K562 (cell line): ENCODE results near the gene NUP88. TPM values are rescaled to one million over a fixed set of nuclear protein-coding genes. Genes with fewer than 3 reads are reported as not detected.
A peak's percentile ranks its signal among the peaks of the same experiment; 100 is the strongest.

Source experiments
- CEBPG ChIP-seq, 3 experiments: fragments of 200-800 bp in 1 of 3; sonication (Bioruptor generic) in 1 of 3; sonication (generic) in 1 of 3; formaldehyde crosslinking in 1 of 3; IDR thresholded peaks in 2 of 3; conservative IDR thresholded peaks in 1 of 3; 2 replicates each; pipeline versions ENCODE4 v1.6.1 to v1.8.0; 2016 to 2022; ENCODE audit warnings: missing compliant biosample characterization in 2 of 3, missing genetic modification characterization in 2 of 3, mild to moderate bottlenecking in 1 of 3, missing genetic modification reagents in 1 of 3
- DACH1 ChIP-seq: fragments of 450-650 bp; IDR thresholded peaks from 2 replicates; pipeline ENCODE4 v1.6.1; 2018; ENCODE audit not compliant: partially characterized antibody
- ETV6 ChIP-seq, 3 experiments: fragments of 150-350 bp in 1 of 3; sonication (generic) in 1 of 3; formaldehyde crosslinking in 1 of 3; IDR thresholded peaks; 2 replicates each; pipeline versions ENCODE4 v1.6.1 to v1.8.0; 2014 to 2022; ENCODE audit warnings: borderline replicate concordance in 2 of 3, low read depth in 2 of 3, antibody characterized with exemption in 1 of 3, low read length in 1 of 3, mild to moderate bottlenecking in 1 of 3, missing genetic modification reagents in 1 of 3
- HDAC6 ChIP-seq: IDR thresholded peaks from 2 replicates; pipeline ENCODE4 v1.6.1; 2012; ENCODE audit warnings: low read depth, mild to moderate bottlenecking, control low read depth, inconsistent platforms, low read length, moderate library complexity
- JUNB ChIP-seq: fragments of 450-650 bp; formaldehyde crosslinking; conservative IDR thresholded peaks from 2 replicates; pipeline ENCODE4 v1.4.0; 2020; ENCODE audit warnings: mild to moderate bottlenecking
- KAT8 ChIP-seq: fragments of 450-650 bp; IDR thresholded peaks from 2 replicates; pipeline ENCODE4 v1.6.1; 2016; ENCODE audit warnings: low read depth, mild to moderate bottlenecking
- KDM5B ChIP-seq: fragments of 200-600 bp; sonication (generic); IDR thresholded peaks from 2 replicates; pipeline ENCODE4 v1.6.1; 2012; ENCODE audit warnings: low read depth, mild to moderate bottlenecking, moderate library complexity, low read length, control low read depth, inconsistent platforms; ENCODE audit not compliant: insufficient replicate concordance
- TFAM ChIP-seq: fragments of 250-450 bp; sonication (Bioruptor Pico); conservative IDR thresholded peaks from 2 replicates; pipeline ENCODE4 v1.5.0; 2021; ENCODE audit warnings: mild to moderate bottlenecking, moderate library complexity
- ZNF444 ChIP-seq: fragments of 250-450 bp; sonication (Bioruptor Pico); IDR thresholded peaks from 2 replicates; pipeline ENCODE4 v1.4.0; 2020; ENCODE audit warnings: mild to moderate bottlenecking, moderate library complexity
- polyA plus RNA-seq, 8 experiments: library from polyadenylated mRNA; depleted of rRNA in 4 of 8; stranded (reverse) in 5 of 8; unstranded in 3 of 8; fragments of >200 nt; fragmentation: Nextera tagmentation in 2 of 8; fragmentation: Illumina TruSeq in 1 of 8; extraction: Ambion mirVana in 2 of 8; extraction: Trizol in 1 of 8; gene quantifications; 2 replicates each; pipeline versions ENCODE4 v1.2.1 to v1.2.3, GENCODE V29; 2011 to 2014; ENCODE audit warnings: inconsistent platforms in 1 of 8, missing spikeins in 1 of 8
- total RNA-seq, 7 experiments: library from RNA; depleted of rRNA in 6 of 7; stranded (reverse); fragments of >200 nt in 6 of 7; fragmentation: Illumina TruSeq in 2 of 7; extraction: Trizol in 2 of 7; gene quantifications; 2 replicates each; pipeline versions ENCODE4 v1.2.1 to v1.2.3, GENCODE V29; 2011 to 2021; ENCODE audit warnings: low replicate concordance in 1 of 7
- TF ChIP-seq, protein P1 (sequence below): sonication (generic); formaldehyde crosslinking; IDR thresholded peaks from 2 replicates; pipeline ENCODE4 v1.8.1; 2023; ENCODE audit warnings: mild to moderate bottlenecking, missing genetic modification reagents, moderate library complexity
- TF ChIP-seq, protein P2 (sequence below): sonication (generic); formaldehyde crosslinking; IDR thresholded peaks from 2 replicates; pipeline ENCODE4 v1.9.0; 2022; ENCODE audit warnings: mild to moderate bottlenecking, missing genetic modification reagents
- TF ChIP-seq, protein P3 (sequence below), 2 experiments: fragments of 450-650 bp; conservative IDR thresholded peaks; 2 replicates each; pipeline ENCODE4 v1.6.1; 2017; ENCODE audit warnings: mild to moderate bottlenecking in 2 of 2, moderate library complexity in 2 of 2
- TF ChIP-seq, protein P4 (sequence below), 2 experiments: fragments of 450-650 bp in 1 of 2; sonication (generic) in 1 of 2; formaldehyde crosslinking in 1 of 2; IDR thresholded peaks; 2 replicates each; pipeline versions ENCODE4 v1.7.1 to v1.9.0; 2016 to 2022; ENCODE audit warnings: inconsistent platforms in 1 of 2, mild to moderate bottlenecking in 1 of 2, missing genetic modification reagents in 1 of 2

NUP88 gene
- total and polyA plus RNA-seq, 9 of the 15 experiments (the other 6 are each of a cell fraction or from before 2014, with no cell fraction given) = 59.9 to 160 (median 119) TPM

DNA sequence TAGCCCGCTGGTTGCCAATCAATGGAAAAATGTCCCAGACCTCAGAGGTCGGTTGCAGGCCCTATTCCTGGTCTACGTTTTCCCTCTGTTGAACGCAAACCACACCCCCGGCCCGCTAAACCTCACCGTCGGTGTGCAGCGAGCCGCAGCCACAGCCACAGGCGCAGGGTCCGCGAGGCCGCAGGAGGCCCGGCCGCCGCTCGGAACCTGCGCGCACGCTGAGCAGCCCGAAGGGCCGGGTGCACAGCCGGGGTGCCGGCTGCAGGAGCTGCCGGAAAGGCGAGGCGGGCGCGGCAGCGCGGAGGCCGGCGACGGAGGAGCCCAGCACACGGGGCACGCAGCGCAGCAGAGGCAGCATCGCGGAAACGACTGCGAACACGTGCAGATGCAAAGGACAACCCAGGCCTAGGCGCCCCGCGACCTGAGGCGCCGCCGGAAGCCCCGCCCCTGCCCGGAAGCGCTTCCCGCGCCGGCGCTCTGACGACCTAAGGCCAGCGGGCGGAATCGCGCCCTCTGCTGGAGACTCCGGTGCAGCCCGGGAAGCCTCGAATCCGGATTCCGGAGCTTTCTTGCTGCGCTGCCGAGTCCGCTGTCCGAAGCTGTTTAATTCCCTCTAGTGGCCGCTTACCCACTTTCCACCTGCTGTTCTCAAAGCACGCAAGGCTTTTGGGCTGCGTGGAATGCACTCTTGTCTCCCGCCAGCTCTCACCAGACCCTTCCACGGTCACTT lies 19.4 kb upstream of the NUP88 start, which contains the start of gene C1QBP (continued):
- TF ChIP-seq JUNB (no peak), ETV6 (IDR thresholded peaks at IDR 0.05; ENCODE audit: borderline replicate concordance in 1 of 2, low read depth in 2 of 2, low read length in 1 of 2) (no peak), ETV6 (CRISPR knock-in tag; IDR thresholded peaks at IDR 0.05; ENCODE audit: borderline replicate concordance) (no peak), CEBPG (CRISPR knock-in tag; IDR thresholded peaks at IDR 0.05) (no peak), CEBPG (tag; conservative IDR thresholded peaks at IDR 0.05 in 1 of 2, IDR thresholded peaks at IDR 0.05 in 1 of 2) (no peak), ZNF444 (no peak), KDM5B (peak; percentile 61), DACH1 (no peak), HDAC6 (no peak), KAT8 (no peak), TFAM (no peak)
- TF ChIP-seq, protein P1, sequence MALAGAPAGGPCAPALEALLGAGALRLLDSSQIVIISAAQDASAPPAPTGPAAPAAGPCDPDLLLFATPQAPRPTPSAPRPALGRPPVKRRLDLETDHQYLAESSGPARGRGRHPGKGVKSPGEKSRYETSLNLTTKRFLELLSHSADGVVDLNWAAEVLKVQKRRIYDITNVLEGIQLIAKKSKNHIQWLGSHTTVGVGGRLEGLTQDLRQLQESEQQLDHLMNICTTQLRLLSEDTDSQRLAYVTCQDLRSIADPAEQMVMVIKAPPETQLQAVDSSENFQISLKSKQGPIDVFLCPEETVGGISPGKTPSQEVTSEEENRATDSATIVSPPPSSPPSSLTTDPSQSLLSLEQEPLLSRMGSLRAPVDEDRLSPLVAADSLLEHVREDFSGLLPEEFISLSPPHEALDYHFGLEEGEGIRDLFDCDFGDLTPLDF (CRISPR knock-in tag) = peak; percentile 59; the same call in 1 of the 2 replicates
- TF ChIP-seq, protein P2, sequence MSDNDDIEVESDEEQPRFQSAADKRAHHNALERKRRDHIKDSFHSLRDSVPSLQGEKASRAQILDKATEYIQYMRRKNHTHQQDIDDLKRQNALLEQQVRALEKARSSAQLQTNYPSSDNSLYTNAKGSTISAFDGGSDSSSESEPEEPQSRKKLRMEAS (CRISPR knock-in tag) = peak; percentile 71
- TF ChIP-seq, protein P3, sequence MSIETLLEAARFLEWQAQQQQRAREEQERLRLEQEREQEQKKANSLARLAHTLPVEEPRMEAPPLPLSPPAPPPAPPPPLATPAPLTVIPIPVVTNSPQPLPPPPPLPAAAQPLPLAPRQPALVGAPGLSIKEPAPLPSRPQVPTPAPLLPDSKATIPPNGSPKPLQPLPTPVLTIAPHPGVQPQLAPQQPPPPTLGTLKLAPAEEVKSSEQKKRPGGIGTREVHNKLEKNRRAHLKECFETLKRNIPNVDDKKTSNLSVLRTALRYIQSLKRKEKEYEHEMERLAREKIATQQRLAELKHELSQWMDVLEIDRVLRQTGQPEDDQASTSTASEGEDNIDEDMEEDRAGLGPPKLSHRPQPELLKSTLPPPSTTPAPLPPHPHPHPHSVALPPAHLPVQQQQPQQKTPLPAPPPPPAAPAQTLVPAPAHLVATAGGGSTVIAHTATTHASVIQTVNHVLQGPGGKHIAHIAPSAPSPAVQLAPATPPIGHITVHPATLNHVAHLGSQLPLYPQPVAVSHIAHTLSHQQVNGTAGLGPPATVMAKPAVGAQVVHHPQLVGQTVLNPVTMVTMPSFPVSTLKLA (conservative IDR thresholded peaks at IDR 0.05) = peak; percentile 73 to 90
- TF ChIP-seq, protein P4, sequence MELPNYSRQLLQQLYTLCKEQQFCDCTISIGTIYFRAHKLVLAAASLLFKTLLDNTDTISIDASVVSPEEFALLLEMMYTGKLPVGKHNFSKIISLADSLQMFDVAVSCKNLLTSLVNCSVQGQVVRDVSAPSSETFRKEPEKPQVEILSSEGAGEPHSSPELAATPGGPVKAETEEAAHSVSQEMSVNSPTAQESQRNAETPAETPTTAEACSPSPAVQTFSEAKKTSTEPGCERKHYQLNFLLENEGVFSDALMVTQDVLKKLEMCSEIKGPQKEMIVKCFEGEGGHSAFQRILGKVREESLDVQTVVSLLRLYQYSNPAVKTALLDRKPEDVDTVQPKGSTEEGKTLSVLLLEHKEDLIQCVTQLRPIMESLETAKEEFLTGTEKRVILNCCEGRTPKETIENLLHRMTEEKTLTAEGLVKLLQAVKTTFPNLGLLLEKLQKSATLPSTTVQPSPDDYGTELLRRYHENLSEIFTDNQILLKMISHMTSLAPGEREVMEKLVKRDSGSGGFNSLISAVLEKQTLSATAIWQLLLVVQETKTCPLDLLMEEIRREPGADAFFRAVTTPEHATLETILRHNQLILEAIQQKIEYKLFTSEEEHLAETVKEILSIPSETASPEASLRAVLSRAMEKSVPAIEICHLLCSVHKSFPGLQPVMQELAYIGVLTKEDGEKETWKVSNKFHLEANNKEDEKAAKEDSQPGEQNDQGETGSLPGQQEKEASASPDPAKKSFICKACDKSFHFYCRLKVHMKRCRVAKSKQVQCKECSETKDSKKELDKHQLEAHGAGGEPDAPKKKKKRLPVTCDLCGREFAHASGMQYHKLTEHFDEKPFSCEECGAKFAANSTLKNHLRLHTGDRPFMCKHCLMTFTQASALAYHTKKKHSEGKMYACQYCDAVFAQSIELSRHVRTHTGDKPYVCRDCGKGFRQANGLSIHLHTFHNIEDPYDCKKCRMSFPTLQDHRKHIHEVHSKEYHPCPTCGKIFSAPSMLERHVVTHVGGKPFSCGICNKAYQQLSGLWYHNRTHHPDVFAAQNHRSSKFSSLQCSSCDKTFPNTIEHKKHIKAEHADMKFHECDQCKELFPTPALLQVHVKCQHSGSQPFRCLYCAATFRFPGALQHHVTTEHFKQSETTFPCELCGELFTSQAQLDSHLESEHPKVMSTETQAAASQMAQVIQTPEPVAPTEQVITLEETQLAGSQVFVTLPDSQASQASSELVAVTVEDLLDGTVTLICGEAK (IDR thresholded peaks at IDR 0.05) = peak; percentile 89
- TF ChIP-seq, protein P4 (CRISPR knock-in tag; IDR thresholded peaks at IDR 0.05) = no peak
